Activated CD4-positive, alpha-beta memory T cell treated with anti-CD3 and anti-CD28 coated beads, Interleukin-2, amount 10 ng/mL, durations not matched to agents 7 days and 5 days (primary cell): ENCODE data around the gene ITSN2. TPM values are rescaled to one million over a fixed set of nuclear protein-coding genes. Genes with fewer than 3 reads are reported as not detected.

Experiments used
- CTCF ChIA-PET: fragments of 350-600 bp; sonication (Branson Sonifier 250); formaldehyde crosslinking; loops from one replicate; lab custom pipeline; 2021; ENCODE audit warnings: antibody characterized with exemption, inconsistent platforms; lab: Charles Lee
- POLR2A ChIA-PET: fragments of 350-600 bp; sonication (Branson Sonifier 250); formaldehyde crosslinking; loops from one replicate; lab custom pipeline; 2021; ENCODE audit warnings: antibody characterized with exemption; lab: Charles Lee
- DNase-seq: peaks from one replicate; pipeline ENCODE4 v3.0.0-alpha.2; 2020
- H3K27ac Mint-ChIP-seq: one replicate; pipeline ENCODE4 v1.8.0; 2021; ENCODE audit warnings: mild to moderate bottlenecking, mixed read lengths
- H3K27me3 Mint-ChIP-seq: one replicate; pipeline ENCODE4 v1.8.0; 2021; ENCODE audit warnings: mixed read lengths
- H3K36me3 Mint-ChIP-seq: one replicate; pipeline ENCODE4 v1.8.0; 2021; ENCODE audit warnings: low read depth, mixed read lengths
- H3K4me1 Mint-ChIP-seq: one replicate; pipeline ENCODE4 v1.8.0; 2021; ENCODE audit warnings: mixed read lengths
- H3K4me3 Mint-ChIP-seq: one replicate; pipeline ENCODE4 v1.8.0; 2021; ENCODE audit warnings: mild to moderate bottlenecking, mixed read lengths
- H3K9me3 Mint-ChIP-seq: one replicate; pipeline ENCODE4 v1.8.0; 2021; ENCODE audit warnings: mixed read lengths
- total RNA-seq, 2 experiments: library from RNA; stranded (reverse); gene quantifications; one replicate each; pipeline ENCODE4 v1.2.3, GENCODE V29; 2021

The ITSN2 gene
- total RNA-seq, 2 experiments from 2014 or later, result 75.6 to 75.7 TPM

- Mint-ChIP-seq H3K36me3 (no peaks in the 10 kb centered on the region), H3K27ac (no peak overlapping the region), H3K9me3 (no peaks in the 10 kb centered on the region), H3K4me3 (no peak overlapping the region), H3K4me1 (no peaks in the 10 kb centered on the region), H3K27me3 (peaks cover 2% of the 10 kb centered on the region)
- no peak for DNase-seq
- POLR2A ChIA-PET, result no interaction called here
- CTCF ChIA-PET, result interaction anchor here (0.7 to 3.4 kb wide), 8 partner anchors 9 to 343 kb away, joined by 3 to 15 read pairs (median 5); partner anchors contain the start of gene TP53I3
These were observed 196.7 kb downstream of the ITSN2 start for GRCh38 chr2:24163601-24164000.

- Mint-ChIP-seq H3K4me3 (no peak overlapping the region), H3K36me3 (no peaks in the 10 kb centered on the region), H3K9me3 (no peaks in the 10 kb centered on the region), H3K27me3 (peaks cover 2% of the 10 kb centered on the region), H3K27ac (no peak overlapping the region), H3K4me1 (no peaks in the 10 kb centered on the region)
- no peak for DNase-seq
- ChIA-PET CTCF (interaction anchor here (1.0 to 3.4 kb wide), 8 partner anchors 9 to 342 kb away, joined by 3 to 15 read pairs (median 5); partner anchors contain the start of genes ATAD2B and TP53I3), POLR2A (no interaction called here)
These were observed 197.2 kb downstream of the ITSN2 start for GRCh38 chr2:24163186-24163585.

DNA sequence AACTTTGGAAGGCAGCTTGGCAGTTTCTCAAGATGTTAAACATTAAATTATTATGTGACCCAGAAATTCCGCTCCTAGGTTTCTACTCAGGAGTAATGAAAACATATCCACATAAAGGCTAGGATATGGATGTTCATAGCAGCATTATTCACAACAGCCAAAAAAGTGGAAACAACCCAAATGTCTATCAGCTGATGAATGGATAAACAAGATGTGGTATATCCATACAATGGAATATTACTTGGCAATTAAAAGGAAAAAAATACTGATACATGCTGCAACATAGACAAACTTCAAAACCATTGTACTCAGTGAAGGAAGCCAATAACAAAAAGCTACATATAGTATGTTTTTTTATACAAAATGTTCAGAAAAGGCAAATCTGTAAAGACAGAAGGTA, 197.8 kb downstream of the ITSN2 start:
- H3K4me1 Mint-ChIP-seq, result no peaks in the 10 kb centered on the region
- ChIA-PET CTCF (interaction anchor here (1.2 to 3.4 kb wide), 4 partner anchors 8 to 338 kb away, joined by 3 to 15 read pairs (median 10); partner anchors contain the start of genes ATAD2B and TP53I3), POLR2A (no interaction called here)
- H3K27ac Mint-ChIP-seq, result no peak overlapping the region
- DNase-seq, result no peak
- no peaks in the 10 kb centered on the region for H3K9me3 Mint-ChIP-seq
- no peaks in the 10 kb centered on the region for H3K36me3 Mint-ChIP-seq
- no peak overlapping the region for H3K4me3 Mint-ChIP-seq
- peaks cover 2% of the 10 kb centered on the region for H3K27me3 Mint-ChIP-seq

GRCh38 chr2:24160761-24161160, 199.6 kb downstream of the ITSN2 start:
- no peaks in the 10 kb centered on the region for H3K36me3 Mint-ChIP-seq
- no peak overlapping the region for H3K4me3 Mint-ChIP-seq
- no peak overlapping the region for H3K27ac Mint-ChIP-seq
- ChIA-PET POLR2A (no interaction called here), CTCF (no interaction called here)
- peaks cover 2% of the 10 kb centered on the region for H3K27me3 Mint-ChIP-seq
- no peak for DNase-seq
- no peaks in the 10 kb centered on the region for H3K4me1 Mint-ChIP-seq
- H3K9me3 Mint-ChIP-seq, result no peaks in the 10 kb centered on the region

DNA sequence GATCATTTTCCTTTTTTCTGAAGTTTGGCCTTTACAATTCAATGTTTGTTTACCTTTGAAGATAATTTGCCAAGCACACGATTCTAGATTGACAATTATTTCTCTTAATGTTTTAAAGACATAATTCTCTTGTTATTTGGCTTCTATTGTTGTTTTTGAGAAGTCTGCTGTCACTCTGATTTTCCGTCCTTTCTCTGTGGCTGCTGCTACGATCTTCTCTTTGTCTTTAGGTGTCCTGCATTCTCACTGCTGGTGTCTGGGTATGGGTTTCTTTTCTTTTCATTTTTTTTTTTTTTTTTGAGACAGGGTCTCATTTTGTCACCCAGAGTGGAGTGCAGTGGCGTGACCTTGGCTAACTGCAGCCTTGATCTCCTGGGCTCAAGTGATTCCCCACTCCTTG, 200.6 kb downstream of the ITSN2 start:
- Mint-ChIP-seq H3K27me3 (peaks cover 2% of the 10 kb centered on the region), H3K27ac (no peak overlapping the region), H3K4me1 (no peaks in the 10 kb centered on the region), H3K36me3 (no peaks in the 10 kb centered on the region), H3K4me3 (no peak overlapping the region), H3K9me3 (no peaks in the 10 kb centered on the region)
- no peak for DNase-seq
- ChIA-PET CTCF (no interaction called here), POLR2A (no interaction called here)

GRCh38 chr2:24158131-24158530, 202.2 kb downstream of the ITSN2 start:
- no peaks in the 10 kb centered on the region for H3K4me1 Mint-ChIP-seq
- H3K9me3 Mint-ChIP-seq, result no peaks in the 10 kb centered on the region
- no peak overlapping the region for H3K4me3 Mint-ChIP-seq
- no peak overlapping the region for H3K27ac Mint-ChIP-seq
- no peaks in the 10 kb centered on the region for H3K36me3 Mint-ChIP-seq
- ChIA-PET POLR2A (interaction anchor here (1.0 kb wide), 1 partner anchor 231 kb away, joined by 3 read pairs; the partner anchor contains the start of gene ATAD2B), CTCF (no interaction called here)
- peaks cover under 1% of the 10 kb centered on the region for H3K27me3 Mint-ChIP-seq
- DNase-seq, result no peak

- CTCF ChIA-PET, result interaction anchor here (1.9 kb wide), 1 partner anchor 10 kb away, joined by 8 read pairs; no protein-coding TSS in a partner anchor
These were observed 206.9 kb downstream of the ITSN2 start for GRCh38 chr2:24153478-24153877.

More at GRCh38 chr2:24153478-24153877, 206.9 kb downstream of the ITSN2 start:
- peaks cover 2% of the 10 kb centered on the region for H3K9me3 Mint-ChIP-seq
- H3K27ac Mint-ChIP-seq, result no peak overlapping the region
- no peaks in the 10 kb centered on the region for H3K27me3 Mint-ChIP-seq
- POLR2A ChIA-PET, result interaction anchor here (1.0 kb wide), 1 partner anchor 11 kb away, joined by 3 read pairs; no protein-coding TSS in a partner anchor
- no peak overlapping the region for H3K4me3 Mint-ChIP-seq
- no peak for DNase-seq
- H3K36me3 Mint-ChIP-seq, result peaks cover 3% of the 10 kb centered on the region
- H3K4me1 Mint-ChIP-seq, result no peaks in the 10 kb centered on the region

Other genes starting within 250 kb of the ITSN2 start
- gene PFN4, start 237.2 kb downstream of the ITSN2 start, total RNA-seq, result not detected
- gene FAM228B, start 237.1 kb downstream of the ITSN2 start, total RNA-seq, result 1 to 10 TPM; 7.2 to 8.4 TPM
- under 1 TPM in 1 of 2 experiments, not detected in 1; 0.23 TPM for gene FAM228A, start 185.5 kb downstream of the ITSN2 start, total RNA-seq
- gene NCOA1, start 130.7 kb upstream of the ITSN2 start, total RNA-seq, result 10 to 100 TPM; 15.8 to 16.6 TPM